HepG2 (cell line): ENCODE data around the gene PSMD1. TPM values are rescaled to one million over a fixed set of nuclear protein-coding genes. Genes with fewer than 3 reads are reported as not detected.

Experiments
- CBX1 ChIP-seq: IDR thresholded peaks from one replicate; pipeline ENCODE4 v1.6.1; 2016; ENCODE audit warnings: antibody characterized with exemption, low read depth
- CEBPG ChIP-seq: IDR thresholded peaks from 2 replicates; pipeline ENCODE4 v1.6.1; 2016
- FOXP1 ChIP-seq, 2 experiments: fragments of 450-650 bp in 1 of 2; IDR thresholded peaks; 2 replicates each; pipeline ENCODE4 v1.6.1; 2017 to 2018; ENCODE audit warnings: antibody characterized with exemption in 1 of 2
- GFI1 ChIP-seq: sonication (generic); formaldehyde crosslinking; IDR thresholded peaks from 2 replicates; pipeline ENCODE4 v1.5.0; 2020; ENCODE audit warnings: missing genetic modification reagents, mild to moderate bottlenecking, borderline replicate concordance
- HDAC2 ChIP-seq: sonication (generic); formaldehyde crosslinking; IDR thresholded peaks from 2 replicates; pipeline ENCODE4 v1.4.0; 2020; ENCODE audit warnings: missing genetic modification reagents
- IRF1 ChIP-seq: sonication (generic); formaldehyde crosslinking; IDR thresholded peaks from 2 replicates; pipeline ENCODE4 v1.4.0; 2020; ENCODE audit warnings: low read depth, mild to moderate bottlenecking, missing genetic modification reagents
- MAZ ChIP-seq, 2 experiments: sonication (generic) in 1 of 2; formaldehyde crosslinking in 1 of 2; IDR thresholded peaks; 2 replicates each; pipeline versions ENCODE4 v1.5.0 to v1.6.1; 2012 to 2020; ENCODE audit warnings: low read depth in 2 of 2, mild to moderate bottlenecking in 2 of 2, borderline replicate concordance in 1 of 2, improper control_type of control experiment in 1 of 2, low read length in 1 of 2, missing genetic modification reagents in 1 of 2, moderate library complexity in 1 of 2
- NCOR1 ChIP-seq: fragments of 200-600 bp; sonication (generic); IDR thresholded peaks from 2 replicates; pipeline ENCODE4 v1.7.0; 2017; ENCODE audit warnings: antibody characterized with exemption, low read length, borderline replicate concordance
- NFAT5 ChIP-seq: sonication (generic); formaldehyde crosslinking; IDR thresholded peaks from 2 replicates; pipeline ENCODE4 v1.4.0; 2020; ENCODE audit warnings: missing genetic modification reagents
- NFE2L1 ChIP-seq: sonication (generic); formaldehyde crosslinking; IDR thresholded peaks from 2 replicates; pipeline ENCODE4 v1.4.0; 2020; ENCODE audit warnings: missing genetic modification reagents, mild to moderate bottlenecking, borderline replicate concordance
- NFRKB ChIP-seq: fragments of 450-650 bp; IDR thresholded peaks from 2 replicates; pipeline ENCODE4 v1.6.1; 2017
- PAF1 ChIP-seq: IDR thresholded peaks from 2 replicates; pipeline ENCODE4 v1.6.1; 2016; ENCODE audit warnings: missing genetic modification reagents, missing compliant biosample characterization
- PHF21A ChIP-seq: sonication (generic); formaldehyde crosslinking; IDR thresholded peaks from 2 replicates; pipeline ENCODE4 v1.5.0; 2020; ENCODE audit warnings: mild to moderate bottlenecking, missing genetic modification reagents
- REL ChIP-seq: sonication (generic); formaldehyde crosslinking; conservative IDR thresholded peaks from 2 replicates; pipeline ENCODE4 v1.8.0; 2022; ENCODE audit warnings: mild to moderate bottlenecking, missing genetic modification reagents, moderate library complexity
- RORA ChIP-seq: sonication (generic); formaldehyde crosslinking; IDR thresholded peaks from 2 replicates; pipeline ENCODE4 v1.5.0; 2020; ENCODE audit warnings: mild to moderate bottlenecking, missing genetic modification reagents, moderate library complexity
- TIGD3 ChIP-seq: sonication (generic); formaldehyde crosslinking; IDR thresholded peaks from 2 replicates; pipeline ENCODE4 v1.5.1; 2020; ENCODE audit warnings: mild to moderate bottlenecking, missing genetic modification reagents, borderline replicate concordance
- ZC3H13 ChIP-seq: sonication (generic); formaldehyde crosslinking; IDR thresholded peaks from 2 replicates; pipeline ENCODE4 v1.8.1; 2023; ENCODE audit warnings: mild to moderate bottlenecking, missing genetic modification reagents, moderate library complexity
- ZNF234 ChIP-seq: sonication (generic); formaldehyde crosslinking; conservative IDR thresholded peaks from 2 replicates; pipeline ENCODE4 v1.5.1; 2020; ENCODE audit warnings: mild to moderate bottlenecking, missing genetic modification reagents
- ZNF468 ChIP-seq: sonication (generic); formaldehyde crosslinking; IDR thresholded peaks from 2 replicates; pipeline ENCODE4 v1.8.0; 2022; ENCODE audit warnings: mild to moderate bottlenecking, moderate library complexity, missing genetic modification reagents
- polyA plus RNA-seq, 8 experiments: library from polyadenylated mRNA; depleted of rRNA in 3 of 8; stranded (reverse) in 7 of 8; unstranded in 1 of 8; fragments of >200 nt; fragmentation: Illumina TruSeq in 4 of 8; extraction: Trizol in 4 of 8; gene quantifications; 2 replicates each; pipeline versions ENCODE4 v1.2.1 to v1.2.3, GENCODE V29; 2011 to 2016; ENCODE audit warnings: low read depth in 4 of 8, missing spikeins in 1 of 8, mixed read lengths in 1 of 8; ENCODE audit not compliant: insufficient read depth in 1 of 8
- total RNA-seq, 5 experiments: library from RNA; depleted of rRNA; stranded (reverse); fragments of >200 nt; fragmentation: Illumina TruSeq; extraction: Trizol; gene quantifications; 2 replicates each; pipeline ENCODE4 v1.2.3, GENCODE V29; 2016; ENCODE audit warnings: low read depth in 1 of 5
- TF ChIP-seq, protein P1 (sequence below): sonication (generic); formaldehyde crosslinking; IDR thresholded peaks from 2 replicates; pipeline ENCODE4 v1.4.0; 2020; ENCODE audit warnings: missing genetic modification reagents

PSMD1 gene
- total and polyA plus RNA-seq, 2 of the 13 experiments (the other 11 are each of a cell fraction or from before 2014, with no cell fraction given), result 136 to 191 TPM

DNA sequence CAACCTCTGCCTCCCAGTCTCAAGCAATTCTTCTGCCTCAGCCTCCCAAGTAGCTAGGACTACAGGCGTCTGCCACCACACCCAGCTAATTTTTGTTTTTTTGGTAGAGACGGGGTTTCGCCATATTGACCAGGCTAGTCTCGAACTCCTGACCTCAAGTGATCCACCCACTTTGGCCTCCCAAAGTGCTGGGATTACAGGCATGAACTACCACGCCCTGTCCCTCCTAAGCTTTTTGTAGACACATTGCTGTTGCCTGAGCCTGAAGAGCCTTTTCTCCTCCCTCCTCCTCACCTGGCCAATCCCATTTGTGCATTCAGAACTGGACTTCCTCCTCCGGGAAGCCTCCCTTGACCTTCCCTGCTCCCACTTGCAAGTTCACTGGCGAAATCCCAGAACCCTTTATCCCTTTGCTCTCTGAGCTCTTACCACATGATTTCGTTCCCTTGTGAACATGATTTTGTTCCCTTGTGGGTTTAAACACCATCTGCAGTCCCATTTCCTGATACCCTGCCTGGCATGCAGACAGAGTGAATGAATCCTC lies 16.8 kb upstream of the PSMD1 start (continued):
- TF ChIP-seq NFAT5 (CRISPR knock-in tag), result no peak
- peak; percentile 53; the same call in 1 of the 2 replicates for TF ChIP-seq NCOR1
- TF ChIP-seq NFE2L1 (CRISPR knock-in tag), result no peak
- peak; percentile 42; the same call in 1 of the 2 replicates for TF ChIP-seq PHF21A
- TF ChIP-seq PAF1 (CRISPR knock-in tag), result peak; percentile 71; the same call in 1 of the 2 replicates
- peak; percentile 60; the same call in 1 of the 2 replicates for TF ChIP-seq HDAC2 (CRISPR knock-in tag)
- 0 out of 2 replicates have a peak, but pooled peaks have one; percentile 16 for TF ChIP-seq TIGD3 (CRISPR knock-in tag)
- peak; percentile 49; the same call in 1 of the 2 replicates for TF ChIP-seq MAZ (IDR thresholded peaks at IDR 0.05; ENCODE audit: borderline replicate concordance, low read depth, low read length)
- TF ChIP-seq MAZ (CRISPR knock-in tag; IDR thresholded peaks at IDR 0.05; ENCODE audit: low read depth), result no peak; the same call in 1 of the 2 replicates
- no peak for TF ChIP-seq NFRKB
- peak; percentile 36; the same call in 1 of the 2 replicates for TF ChIP-seq CEBPG (CRISPR knock-in tag)
- no peak for TF ChIP-seq ZNF234 (CRISPR knock-in tag)
- TF ChIP-seq ZNF468, result no peak
- TF ChIP-seq, protein P1, sequence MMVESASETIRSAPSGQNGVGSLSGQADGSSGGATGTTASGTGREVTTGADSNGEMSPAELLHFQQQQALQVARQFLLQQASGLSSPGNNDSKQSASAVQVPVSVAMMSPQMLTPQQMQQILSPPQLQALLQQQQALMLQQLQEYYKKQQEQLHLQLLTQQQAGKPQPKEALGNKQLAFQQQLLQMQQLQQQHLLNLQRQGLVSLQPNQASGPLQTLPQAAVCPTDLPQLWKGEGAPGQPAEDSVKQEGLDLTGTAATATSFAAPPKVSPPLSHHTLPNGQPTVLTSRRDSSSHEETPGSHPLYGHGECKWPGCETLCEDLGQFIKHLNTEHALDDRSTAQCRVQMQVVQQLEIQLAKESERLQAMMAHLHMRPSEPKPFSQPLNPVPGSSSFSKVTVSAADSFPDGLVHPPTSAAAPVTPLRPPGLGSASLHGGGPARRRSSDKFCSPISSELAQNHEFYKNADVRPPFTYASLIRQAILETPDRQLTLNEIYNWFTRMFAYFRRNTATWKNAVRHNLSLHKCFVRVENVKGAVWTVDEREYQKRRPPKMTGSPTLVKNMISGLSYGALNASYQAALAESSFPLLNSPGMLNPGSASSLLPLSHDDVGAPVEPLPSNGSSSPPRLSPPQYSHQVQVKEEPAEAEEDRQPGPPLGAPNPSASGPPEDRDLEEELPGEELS, result peak; percentile 39; the same call in 1 of the 2 replicates
- TF ChIP-seq REL (CRISPR knock-in tag), result no peak
- peak; percentile 71; the same call in 1 of the 2 replicates for TF ChIP-seq ZC3H13 (CRISPR knock-in tag)
- peak; percentile 78 for TF ChIP-seq GFI1 (CRISPR knock-in tag)
- TF ChIP-seq RORA (CRISPR knock-in tag), result no peak
- no peak for TF ChIP-seq IRF1 (CRISPR knock-in tag)
- no peak for TF ChIP-seq FOXP1 (IDR thresholded peaks at IDR 0.05)
- peak; percentile 5; the same call in 1 of the 2 replicates for TF ChIP-seq FOXP1 (CRISPR knock-in tag; IDR thresholded peaks at IDR 0.05)
- peak; percentile 83 for TF ChIP-seq CBX1
